Chondrocyte (in vitro differentiated cells): ENCODE data around the gene RPIA. TPM values are rescaled to one million over a fixed set of nuclear protein-coding genes. Genes with fewer than 3 reads are reported as not detected.

Experiments
- DNase-seq: peaks from one replicate; pipeline ENCODE4 v3.0.0; 2021; ENCODE audit warnings: mixed read lengths, low spot score
- H3K27ac Mint-ChIP-seq: one replicate; pipeline ENCODE4 v1.8.0; 2021; ENCODE audit warnings: mild to moderate bottlenecking, moderate library complexity, mixed read lengths; ENCODE audit not compliant: unreplicated experiment
- H3K27me3 Mint-ChIP-seq: 2 replicates; pipeline ENCODE4 v1.8.0; 2021; ENCODE audit warnings: low read depth, mixed read lengths
- H3K36me3 Mint-ChIP-seq: 2 replicates; pipeline ENCODE4 v1.8.0; 2021; ENCODE audit warnings: low read depth, mixed read lengths
- H3K4me1 Mint-ChIP-seq: 2 replicates; pipeline ENCODE4 v1.8.0; 2021; ENCODE audit warnings: low read depth, mild to moderate bottlenecking, mixed read lengths
- H3K4me3 Mint-ChIP-seq: one replicate; pipeline ENCODE4 v1.8.0; 2021; ENCODE audit warnings: mild to moderate bottlenecking, moderate library complexity, mixed read lengths; ENCODE audit not compliant: unreplicated experiment
- H3K9me3 Mint-ChIP-seq: 2 replicates; pipeline ENCODE4 v1.8.0; 2021; ENCODE audit warnings: low read depth, mixed read lengths
- CTCF ChIP-seq: fragments of 200-600 bp; sonication (generic); IDR thresholded peaks from 2 replicates; pipeline ENCODE4 v1.5.0; 2021; ENCODE audit warnings: antibody characterized with exemption, mild to moderate bottlenecking, moderate library complexity
- total RNA-seq: library from RNA; stranded (reverse); gene quantifications from 3 replicates; pipeline ENCODE4 v1.2.1, GENCODE V29; 2021

RPIA gene
- total RNA-seq, 1 donor from 2014 or later, result 8.6 TPM

- no peak overlapping the region for H3K27ac Mint-ChIP-seq
- H3K9me3 Mint-ChIP-seq, result no peaks in the 10 kb centered on the region
- H3K36me3 Mint-ChIP-seq, result no peaks in the 10 kb centered on the region
- no peaks in the 10 kb centered on the region for H3K4me1 Mint-ChIP-seq
- no peak overlapping the region for H3K4me3 Mint-ChIP-seq
- TF ChIP-seq CTCF, result peak; percentile 94
- no peak for DNase-seq
- peaks cover 26% of the 10 kb centered on the region for H3K27me3 Mint-ChIP-seq
Observed at GRCh38 chr2:88671786-88672427, 19.6 kb upstream of the RPIA start.

- no peak for TF ChIP-seq CTCF
- DNase-seq, result no peak
- peaks cover 3% of the 10 kb centered on the region for H3K4me1 Mint-ChIP-seq
Observed at GRCh38 chr2:88673363-88673762, 18.1 kb upstream of the RPIA start.

GRCh38 chr2:88680266-88680902 is 11.1 kb upstream of the RPIA start:
- H3K9me3 Mint-ChIP-seq, result peaks cover 16% of the 10 kb centered on the region
- H3K4me1 Mint-ChIP-seq, result peaks cover 11% of the 10 kb centered on the region
- no peak for DNase-seq
- peaks cover 3% of the 10 kb centered on the region for H3K36me3 Mint-ChIP-seq
- TF ChIP-seq CTCF, result no peak
- H3K27me3 Mint-ChIP-seq, result peaks cover 2% of the 10 kb centered on the region
- no peak overlapping the region for H3K4me3 Mint-ChIP-seq
- no peak overlapping the region for H3K27ac Mint-ChIP-seq

More at GRCh38 chr2:88673363-88673762, 18.1 kb upstream of the RPIA start:
- Mint-ChIP-seq H3K36me3 (no peaks in the 10 kb centered on the region), H3K9me3 (no peaks in the 10 kb centered on the region), H3K27ac (no peak overlapping the region), H3K4me3 (no peak overlapping the region), H3K27me3 (peaks cover 23% of the 10 kb centered on the region)

GRCh38 chr2:88680916-88681315 is 10.6 kb upstream of the RPIA start:
- H3K9me3 Mint-ChIP-seq, result peaks cover 16% of the 10 kb centered on the region

More at GRCh38 chr2:88680916-88681315, 10.6 kb upstream of the RPIA start:
- H3K27ac Mint-ChIP-seq, result no peak overlapping the region
- TF ChIP-seq CTCF, result no peak
- DNase-seq, result no peak
- H3K36me3 Mint-ChIP-seq, result peaks cover 3% of the 10 kb centered on the region
- H3K4me1 Mint-ChIP-seq, result peaks cover 11% of the 10 kb centered on the region
- H3K27me3 Mint-ChIP-seq, result no peaks in the 10 kb centered on the region
- H3K4me3 Mint-ChIP-seq, result no peak overlapping the region
